Measurements from ENCODE around the gene AVPR2.

GRCh38 chrX:153854702-153855101, 49.8 kb upstream of the AVPR2 start:
- no peak for TF ChIP-seq SP1 (IDR thresholded peaks at IDR 0.05)
- TF ChIP-seq GABPA (IDR thresholded peaks at IDR 0.05 in 1 of 2, conservative IDR thresholded peaks at IDR 0.05 in 1 of 2) = no peak
- TF ChIP-seq CTCF (IDR thresholded peaks at IDR 0.05; ENCODE audit: low read depth, low read length, missing input control) = no peak
- TF ChIP-seq EGR1 (IDR thresholded peaks at IDR 0.05; ENCODE audit: low read depth in 2 of 2) = no peak
- TF ChIP-seq REST (IDR thresholded peaks at IDR 0.05) = no peak
- TF ChIP-seq TAF1 (conservative IDR thresholded peaks at IDR 0.05) = no peak
- TF ChIP-seq MAX (IDR thresholded peaks at IDR 0.05) = no peak
- TF ChIP-seq RXRA (IDR thresholded peaks at IDR 0.05) = no peak
- TF ChIP-seq YY1 (IDR thresholded peaks at IDR 0.05) = no peak
- TF ChIP-seq FOXA1 (IDR thresholded peaks at IDR 0.05) = no peak
